H9 (cell line): ENCODE measurements around the gene PCCA. TPM values are rescaled to one million over a fixed set of nuclear protein-coding genes. Genes with fewer than 3 reads are reported as not detected.

Source experiments
- DNase-seq: peaks from one replicate; pipeline ENCODE4 v3.0.0-alpha.2; 2017
- H2AFZ ChIP-seq: one replicate; pipeline ENCODE4 v1.6.1; 2013; ENCODE audit warnings: mild to moderate bottlenecking, low read length, control low read depth, moderate library complexity
- H2AK5ac ChIP-seq: 2 replicates; pipeline ENCODE4 v1.6.1; 2013; ENCODE audit warnings: low read length, control low read depth, mixed read lengths; ENCODE audit not compliant: insufficient read length
- H2BK120ac ChIP-seq: one replicate; pipeline ENCODE4 v1.6.1; 2013; ENCODE audit warnings: low read depth, mild to moderate bottlenecking, low read length, control low read depth, inconsistent platforms; ENCODE audit not compliant: poor library complexity, severe bottlenecking
- H2BK12ac ChIP-seq: 2 replicates; pipeline ENCODE4 v1.6.1; 2013; ENCODE audit warnings: low read length, control low read depth, mixed read lengths, low read depth; ENCODE audit not compliant: insufficient read length
- H2BK15ac ChIP-seq: 2 replicates; pipeline ENCODE4 v1.6.1; 2013; ENCODE audit warnings: low read depth, low read length, control low read depth
- H2BK20ac ChIP-seq: one replicate; pipeline ENCODE4 v1.6.1; 2013; ENCODE audit warnings: low read depth, mild to moderate bottlenecking, low read length, control low read depth, inconsistent platforms; ENCODE audit not compliant: poor library complexity, severe bottlenecking
- H2BK5ac ChIP-seq: 2 replicates; pipeline ENCODE4 v1.6.1; 2013; ENCODE audit warnings: low read length, control low read depth, mixed read lengths; ENCODE audit not compliant: insufficient read length
- H3K14ac ChIP-seq: 2 replicates; pipeline ENCODE4 v1.6.1; 2013; ENCODE audit warnings: low read length, control low read depth; ENCODE audit not compliant: insufficient read depth
- H3K18ac ChIP-seq: 2 replicates; pipeline ENCODE4 v1.6.1; 2013; ENCODE audit warnings: low read depth, mild to moderate bottlenecking, mixed read lengths, low read length, control low read depth; ENCODE audit not compliant: insufficient read length
- H3K23ac ChIP-seq: 2 replicates; pipeline ENCODE4 v1.6.1; 2013; ENCODE audit warnings: low read length, control low read depth, mixed read lengths, low read depth; ENCODE audit not compliant: insufficient read length
- H3K23me2 ChIP-seq: 2 replicates; pipeline ENCODE4 v1.6.1; 2013; ENCODE audit warnings: low read depth, mild to moderate bottlenecking, mixed read lengths, low read length, control low read depth; ENCODE audit not compliant: insufficient read length, poor library complexity, severe bottlenecking
- H3K27ac ChIP-seq: 2 replicates; pipeline ENCODE4 v1.5.1; 2013; ENCODE audit warnings: low read length, control low read depth, mixed read lengths, low read depth; ENCODE audit not compliant: insufficient read length
- H3K27me3 ChIP-seq: 2 replicates; pipeline ENCODE4 v1.6.1; 2013; ENCODE audit warnings: low read length, control low read depth, inconsistent platforms; ENCODE audit not compliant: insufficient read depth
- H3K4ac ChIP-seq: 2 replicates; pipeline ENCODE4 v1.6.1; 2013; ENCODE audit warnings: low read depth, mild to moderate bottlenecking, control low read depth, inconsistent platforms, low read length, moderate library complexity
- H3K4me1 ChIP-seq: 2 replicates; pipeline ENCODE4 v1.6.1; 2013; ENCODE audit warnings: low read length, control low read depth, inconsistent platforms; ENCODE audit not compliant: insufficient read depth
- H3K4me2 ChIP-seq: 2 replicates; pipeline ENCODE4 v1.6.1; 2013; ENCODE audit warnings: low read length, control low read depth, mixed read lengths; ENCODE audit not compliant: insufficient read length, insufficient read depth
- H3K56ac ChIP-seq: 2 replicates; pipeline ENCODE4 v1.6.1; 2013; ENCODE audit warnings: low read depth, mild to moderate bottlenecking, mixed read lengths, low read length, control low read depth; ENCODE audit not compliant: insufficient read length
- H3K79me1 ChIP-seq: 2 replicates; pipeline ENCODE4 v1.6.1; 2013; ENCODE audit warnings: low read depth, mild to moderate bottlenecking, moderate library complexity, low read length, control low read depth, inconsistent platforms; ENCODE audit not compliant: insufficient read depth, poor library complexity, severe bottlenecking
- H3K79me2 ChIP-seq: 2 replicates; pipeline ENCODE4 v1.6.1; 2013; ENCODE audit warnings: low read length, control low read depth, inconsistent platforms; ENCODE audit not compliant: insufficient read depth
- H3K9ac ChIP-seq: 2 replicates; pipeline ENCODE4 v1.6.1; 2013; ENCODE audit warnings: low read length, control low read depth, mixed read lengths; ENCODE audit not compliant: insufficient read length; ENCODE audit errors: extremely low read depth
- H3K9me3 ChIP-seq: one replicate; pipeline ENCODE4 v1.6.1; 2013; ENCODE audit warnings: low read depth, low read length, inconsistent platforms; ENCODE audit not compliant: control insufficient read depth
- H3T11ph ChIP-seq: one replicate; pipeline ENCODE4 v1.6.1; 2013; ENCODE audit warnings: mild to moderate bottlenecking, low read length, control low read depth, inconsistent platforms
- H4K20me1 ChIP-seq: one replicate; pipeline ENCODE4 v1.6.1; 2013; ENCODE audit not compliant: control insufficient read depth, insufficient read length, insufficient read depth
- H4K5ac ChIP-seq: 2 replicates; pipeline ENCODE4 v1.6.1; 2013; ENCODE audit warnings: low read depth, mild to moderate bottlenecking, mixed read lengths, low read length, control low read depth; ENCODE audit not compliant: insufficient read length
- H4K8ac ChIP-seq: replicated peaks from 2 replicates; pipeline ENCODE4 v1.6.1; 2013; ENCODE audit warnings: low read length, control low read depth, mixed read lengths, low read depth; ENCODE audit not compliant: insufficient read length
- H4K91ac ChIP-seq: 2 replicates; pipeline ENCODE4 v1.6.1; 2013; ENCODE audit warnings: low read depth, mild to moderate bottlenecking, moderate library complexity, mixed read lengths, low read length, control low read depth; ENCODE audit not compliant: insufficient read length
- H3K27ac Mint-ChIP-seq, 3 experiments: 2 replicates in 2 of 3; 3 replicates in 1 of 3; pipeline ENCODE4 v1.8.0; 2020 to 2021; ENCODE audit warnings: mixed read lengths in 3 of 3, mild to moderate bottlenecking in 1 of 3, moderate library complexity in 1 of 3
- H3K27me3 Mint-ChIP-seq: 2 replicates; pipeline ENCODE4 v1.8.0; 2021; ENCODE audit warnings: low read depth, mild to moderate bottlenecking, moderate library complexity, mixed read lengths
- H3K36me3 Mint-ChIP-seq, 3 experiments: 2 replicates in 2 of 3; 3 replicates in 1 of 3; pipeline ENCODE4 v1.8.0; 2020 to 2021; ENCODE audit warnings: low read depth in 3 of 3, mixed read lengths in 3 of 3; ENCODE audit not compliant: insufficient read depth in 1 of 3
- H3K4me1 Mint-ChIP-seq, 2 experiments: 2 replicates each; pipeline ENCODE4 v1.8.0; 2020; ENCODE audit warnings: mixed read lengths in 2 of 2
- H3K4me3 Mint-ChIP-seq, 2 experiments: 2 replicates in 1 of 2; 3 replicates in 1 of 2; pipeline ENCODE4 v1.8.0; 2020 to 2021; ENCODE audit warnings: mild to moderate bottlenecking in 2 of 2, mixed read lengths in 2 of 2, moderate library complexity in 1 of 2
- H3K9me3 Mint-ChIP-seq, 2 experiments: 2 replicates in 1 of 2; 3 replicates in 1 of 2; pipeline ENCODE4 v1.8.0; 2020; ENCODE audit warnings: mild to moderate bottlenecking in 2 of 2, mixed read lengths in 2 of 2, moderate library complexity in 1 of 2
- WGBS: extraction: QIAGEN DNeasy Blood & Tissue Kit; methylation state at CpG from one replicate; pipeline ENCODE4 v1.1.7; 2013; ENCODE audit warnings: missing lambda C conversion rate, low lambda C conversion rate, mixed read lengths; ENCODE audit not compliant: insufficient read length; ENCODE audit errors: extremely low coverage; 5-methylcytosine and 5-hydroxymethylcytosine counted together
- total RNA-seq: library from RNA; stranded (reverse); gene quantifications from 2 replicates; pipeline ENCODE4 v1.2.1, GENCODE V29; 2021
- TF ChIP-seq, protein P1 (sequence below): fragments of 200-600 bp; sonication (generic); conservative IDR thresholded peaks from 3 replicates; pipeline ENCODE4 v1.8.0; 2021; ENCODE audit warnings: antibody characterized with exemption, mild to moderate bottlenecking

PCCA gene
- total RNA-seq, 1 experiment from 2014 or later = 56.5 TPM

DNA sequence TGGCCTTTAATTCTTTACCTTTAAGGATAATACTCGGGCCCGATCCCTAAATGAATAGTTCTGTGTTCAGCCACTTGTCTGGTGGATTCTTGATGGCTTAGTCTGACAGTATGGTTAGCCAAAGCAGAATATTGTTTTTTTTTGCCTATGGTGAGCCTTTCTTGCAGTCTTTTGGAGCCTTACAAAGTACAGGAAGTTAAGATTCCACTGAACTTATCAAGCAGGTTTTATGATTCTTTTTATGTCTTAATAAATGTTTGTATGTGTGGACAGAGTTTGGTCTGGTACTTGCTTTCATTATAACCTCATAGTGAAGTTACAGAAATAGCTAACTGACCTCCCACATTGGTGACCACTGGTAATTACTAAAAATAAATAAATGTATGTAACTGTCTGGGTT is 17.1 kb downstream of the PCCA start:
- H3K79me2 ChIP-seq = peaks cover 3% of the 10 kb centered on the region; the same call in 1 of the 2 replicates

More for the DNA sequence above, 17.1 kb downstream of the PCCA start:
- no peak overlapping the region for H2BK20ac ChIP-seq
- no peak overlapping the region for H3K4me3 Mint-ChIP-seq
- no peak overlapping the region for H2BK15ac ChIP-seq
- H3K36me3 Mint-ChIP-seq = peaks cover 8 to 17% (median 17%) of the 10 kb centered on the region in 3 experiments; a peak in 6 of 7 replicates
- H3K9ac ChIP-seq = no peak overlapping the region
- no peak overlapping the region for H2AFZ ChIP-seq
- no peak overlapping the region for H3K14ac ChIP-seq
- no peaks in the 10 kb centered on the region for H3K4me1 ChIP-seq
- H4K8ac ChIP-seq = no peak overlapping the region
- no peak overlapping the region for H2AK5ac ChIP-seq
- H3K27ac Mint-ChIP-seq = no peak overlapping the region
- no peak overlapping the region for H2BK120ac ChIP-seq
- no peaks in the 10 kb centered on the region for H4K20me1 ChIP-seq
- H3K9me3 ChIP-seq = no peaks in the 10 kb centered on the region
- H3K23me2 ChIP-seq = no peaks in the 10 kb centered on the region
- H3K4ac ChIP-seq = no peak overlapping the region
- H3K56ac ChIP-seq = no peak overlapping the region
- no CpG with 5 or more reads among the region's 2 CpGs for WGBS
- no peak overlapping the region for H2BK5ac ChIP-seq
- peaks cover 3 to 4% of the 10 kb centered on the region in 2 experiments; a peak in 3 of 4 replicates for H3K4me1 Mint-ChIP-seq
- no peak overlapping the region for H3T11ph ChIP-seq
- no peak overlapping the region for H3K4me2 ChIP-seq
- peaks cover 10% of the 10 kb centered on the region for H3K79me1 ChIP-seq
- H3K27ac ChIP-seq = no peak overlapping the region
- H3K23ac ChIP-seq = no peak overlapping the region
- H3K18ac ChIP-seq = no peak overlapping the region
- no peak overlapping the region for H2BK12ac ChIP-seq
- no peaks in the 10 kb centered on the region for H3K27me3 Mint-ChIP-seq
- no peak overlapping the region for H4K5ac ChIP-seq
- H3K27me3 ChIP-seq = no peaks in the 10 kb centered on the region
- no peak overlapping the region for H4K91ac ChIP-seq
- no peak for DNase-seq
- H3K9me3 Mint-ChIP-seq = no peaks in the 10 kb centered on the region
- TF ChIP-seq, protein P1, sequence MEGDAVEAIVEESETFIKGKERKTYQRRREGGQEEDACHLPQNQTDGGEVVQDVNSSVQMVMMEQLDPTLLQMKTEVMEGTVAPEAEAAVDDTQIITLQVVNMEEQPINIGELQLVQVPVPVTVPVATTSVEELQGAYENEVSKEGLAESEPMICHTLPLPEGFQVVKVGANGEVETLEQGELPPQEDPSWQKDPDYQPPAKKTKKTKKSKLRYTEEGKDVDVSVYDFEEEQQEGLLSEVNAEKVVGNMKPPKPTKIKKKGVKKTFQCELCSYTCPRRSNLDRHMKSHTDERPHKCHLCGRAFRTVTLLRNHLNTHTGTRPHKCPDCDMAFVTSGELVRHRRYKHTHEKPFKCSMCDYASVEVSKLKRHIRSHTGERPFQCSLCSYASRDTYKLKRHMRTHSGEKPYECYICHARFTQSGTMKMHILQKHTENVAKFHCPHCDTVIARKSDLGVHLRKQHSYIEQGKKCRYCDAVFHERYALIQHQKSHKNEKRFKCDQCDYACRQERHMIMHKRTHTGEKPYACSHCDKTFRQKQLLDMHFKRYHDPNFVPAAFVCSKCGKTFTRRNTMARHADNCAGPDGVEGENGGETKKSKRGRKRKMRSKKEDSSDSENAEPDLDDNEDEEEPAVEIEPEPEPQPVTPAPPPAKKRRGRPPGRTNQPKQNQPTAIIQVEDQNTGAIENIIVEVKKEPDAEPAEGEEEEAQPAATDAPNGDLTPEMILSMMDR = no peak
